GM12873 (cell line): ENCODE measurements around the gene TRMT11.
A peak's percentile ranks its signal among the peaks of the same experiment; 100 is the strongest.

ENCODE experiments used
- CTCF ChIP-seq: IDR thresholded peaks from 2 replicates; pipeline ENCODE4 v1.5.1; 2012; ENCODE audit warnings: low read depth, mild to moderate bottlenecking, moderate library complexity, low read length, control low read depth; ENCODE audit not compliant: insufficient read depth; ENCODE audit errors: missing control alignments

TRMT11 gene

GRCh38 chr6:125970760-125971159 is 15.6 kb upstream of the TRMT11 start:
- no peak for TF ChIP-seq CTCF

GRCh38 chr6:125974214-125974866 is 12.0 kb upstream of the TRMT11 start:
- peak; percentile 39 for TF ChIP-seq CTCF

- TF ChIP-seq CTCF = no peak
Measured at GRCh38 chr6:125979101-125979500, 7.2 kb upstream of the TRMT11 start.

GRCh38 chr6:125981571-125982185 is 4.7 kb upstream of the TRMT11 start:
- no peak for TF ChIP-seq CTCF

GRCh38 chr6:125983246-125983945 is 2.9 kb upstream of the TRMT11 start:
- no peak for TF ChIP-seq CTCF

GRCh38 chr6:125984311-125984710 is 2.0 kb upstream of the TRMT11 start:
- TF ChIP-seq CTCF = no peak

GRCh38 chr6:125985522-125985921 is 818 bp upstream of the TRMT11 start:
- TF ChIP-seq CTCF = no peak
